GM19099 (cell line): Measurements from ENCODE around the gene VASH1.

Experiments
- POLR2A ChIP-seq: IDR thresholded peaks from 3 replicates; pipeline ENCODE4 v1.6.1; 2011; ENCODE audit warnings: low read depth; ENCODE audit not compliant: insufficient read length; ENCODE audit errors: extremely low read depth

VASH1 gene

DNA sequence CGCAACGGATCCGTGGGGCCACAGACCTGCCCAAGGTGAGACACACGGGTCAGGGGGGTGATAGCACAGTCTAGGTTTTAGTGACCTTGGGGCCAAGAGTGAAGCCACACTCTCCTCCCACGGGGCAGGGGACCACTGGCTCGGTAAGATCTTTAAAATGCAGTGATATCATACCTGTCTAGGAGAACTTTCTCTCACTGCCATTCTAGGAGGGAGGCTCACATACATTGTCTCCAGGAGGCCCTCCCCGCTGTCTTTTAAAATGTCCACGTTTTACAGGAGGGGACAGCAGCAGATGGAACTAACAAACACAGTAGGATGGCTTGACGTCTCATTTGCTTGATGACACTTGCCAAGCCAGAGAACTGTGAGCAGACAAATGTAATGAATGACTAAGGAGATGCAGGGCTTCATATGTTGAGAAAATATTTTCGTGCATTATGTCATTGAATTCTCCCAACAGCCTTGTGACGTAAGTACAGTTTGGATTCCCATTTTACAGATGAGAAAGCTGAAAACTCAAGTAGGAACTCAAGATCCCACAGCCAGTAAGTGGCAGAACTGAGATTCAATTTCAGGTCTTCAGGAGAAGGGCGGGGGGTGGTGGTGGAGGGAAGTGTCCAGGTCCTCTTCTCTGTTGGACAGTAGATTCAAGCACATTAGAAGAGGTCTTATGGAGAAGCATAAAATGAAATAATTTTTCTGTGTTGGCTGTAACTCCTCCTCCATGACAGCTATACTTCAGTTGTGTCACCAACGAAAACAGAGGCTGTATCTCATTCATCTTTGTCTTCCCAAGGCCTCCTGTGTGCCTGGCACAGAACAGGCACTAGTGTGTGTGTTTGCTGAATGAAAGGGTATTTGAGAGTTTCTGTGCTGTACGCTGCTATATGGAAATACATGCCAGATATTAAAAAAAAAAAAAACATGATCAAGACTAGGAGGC is 2.1 kb downstream of the VASH1 start:
- no peak for TF ChIP-seq POLR2A

DNA sequence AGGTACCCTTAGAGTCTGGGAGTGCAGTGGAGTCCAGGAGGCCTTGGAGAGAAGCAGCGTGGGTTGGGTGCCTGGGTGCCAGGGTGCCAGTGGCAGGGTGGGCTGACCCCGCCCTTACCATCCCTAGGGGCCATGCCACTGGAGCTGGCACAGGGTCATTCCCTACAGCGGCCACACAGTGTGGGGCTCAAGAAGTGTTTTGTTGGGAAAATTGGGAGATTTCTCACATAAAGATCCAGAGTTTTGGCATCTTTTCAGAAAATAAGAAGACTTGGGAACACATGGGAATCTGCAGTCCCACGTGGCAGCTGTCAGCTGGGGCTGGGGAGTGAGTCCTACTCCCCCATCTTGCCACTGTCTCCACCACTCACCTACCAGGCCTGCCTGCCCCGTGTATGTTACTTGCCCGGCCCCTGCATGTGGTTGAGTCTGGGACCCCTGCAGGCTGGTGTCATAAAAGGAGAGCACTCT is 4.2 kb downstream of the VASH1 start:
- no peak for TF ChIP-seq POLR2A

DNA sequence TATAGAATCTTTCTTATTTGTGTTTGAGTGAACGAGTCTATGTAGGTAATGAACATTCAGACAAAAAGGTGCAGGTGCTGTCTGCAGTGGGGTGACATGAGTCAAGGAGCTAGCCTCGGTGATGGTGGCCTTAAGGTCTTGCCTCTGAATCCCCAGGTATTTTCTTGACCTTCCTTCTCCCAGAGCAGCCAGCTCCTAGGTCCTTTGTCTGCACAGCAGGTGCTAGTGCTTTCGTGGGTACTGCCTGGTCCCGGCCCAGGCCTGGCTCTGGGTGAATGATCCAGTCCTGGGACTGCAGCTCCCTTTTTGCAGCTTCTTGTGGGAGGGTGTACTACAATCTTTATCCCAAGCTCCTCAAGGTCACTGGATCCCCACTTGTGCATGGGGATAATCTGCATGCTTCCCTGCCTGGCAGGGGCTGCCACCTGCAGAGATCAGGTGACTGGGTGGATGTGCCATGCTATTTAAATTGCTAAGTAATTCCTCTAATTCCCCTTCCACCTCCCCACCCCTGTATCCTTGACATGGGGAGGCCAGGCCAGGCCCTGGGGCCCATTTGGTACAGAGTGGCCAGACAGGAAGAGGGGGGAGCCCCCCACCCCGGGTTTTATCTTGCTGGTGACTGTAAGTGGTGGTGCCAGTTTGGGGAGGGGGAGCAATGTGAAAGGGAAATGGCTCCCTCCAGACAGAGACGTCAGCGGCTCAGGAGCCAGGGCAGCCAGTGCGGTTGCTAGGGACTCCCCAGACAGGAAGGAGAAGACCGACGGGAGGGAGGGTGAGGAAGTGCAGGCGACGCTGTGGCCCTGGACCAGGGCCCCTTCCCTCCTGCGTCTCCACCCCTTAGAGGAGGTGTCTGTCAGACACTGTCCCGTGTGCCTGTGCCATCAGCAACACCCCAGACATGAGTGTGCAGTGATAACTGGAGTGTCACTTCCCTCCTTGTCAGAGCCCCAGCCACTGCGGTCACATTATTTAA is 6.7 kb downstream of the VASH1 start:
- TF ChIP-seq POLR2A, result no peak

DNA sequence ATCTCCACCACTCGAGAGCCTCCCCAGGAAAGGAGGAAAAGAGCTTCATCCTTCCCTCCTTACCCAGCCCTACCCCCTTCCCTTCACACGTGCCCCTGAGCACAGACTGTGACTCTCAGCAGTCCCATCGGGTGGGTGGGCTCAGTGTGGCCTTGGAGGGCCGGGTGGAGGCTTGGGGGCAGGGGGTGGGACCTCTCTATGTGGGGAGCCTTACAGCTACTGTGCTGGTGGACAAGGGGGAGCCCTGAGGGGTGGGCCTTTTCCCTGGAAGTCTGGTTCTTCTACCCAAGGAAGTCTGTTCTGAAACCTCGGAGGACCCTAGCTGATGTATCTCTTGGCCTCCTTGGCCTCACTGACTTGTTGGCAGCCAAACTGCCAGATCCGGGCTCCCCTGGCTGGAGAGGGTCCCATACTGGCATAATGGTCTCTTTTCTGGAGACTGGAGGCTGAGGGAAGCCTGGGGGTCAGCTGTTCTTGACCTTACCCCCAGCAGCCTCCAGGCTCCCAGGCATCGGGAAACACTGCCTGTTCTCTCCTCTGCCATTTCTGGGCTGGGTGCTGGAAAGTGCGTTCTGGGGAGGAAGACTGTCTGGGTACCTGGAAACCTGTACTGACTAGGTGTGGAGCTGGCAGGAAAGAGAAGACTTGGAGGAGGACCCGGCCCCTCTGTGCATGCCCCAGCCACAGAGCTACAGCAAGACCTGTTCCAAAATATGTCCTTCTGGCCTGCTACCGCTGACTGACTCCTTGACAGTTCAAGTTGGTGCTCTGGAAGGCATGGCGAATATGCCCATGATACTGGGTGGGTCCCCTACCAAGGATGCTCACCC is 7.6 kb downstream of the VASH1 start:
- no peak for TF ChIP-seq POLR2A

DNA sequence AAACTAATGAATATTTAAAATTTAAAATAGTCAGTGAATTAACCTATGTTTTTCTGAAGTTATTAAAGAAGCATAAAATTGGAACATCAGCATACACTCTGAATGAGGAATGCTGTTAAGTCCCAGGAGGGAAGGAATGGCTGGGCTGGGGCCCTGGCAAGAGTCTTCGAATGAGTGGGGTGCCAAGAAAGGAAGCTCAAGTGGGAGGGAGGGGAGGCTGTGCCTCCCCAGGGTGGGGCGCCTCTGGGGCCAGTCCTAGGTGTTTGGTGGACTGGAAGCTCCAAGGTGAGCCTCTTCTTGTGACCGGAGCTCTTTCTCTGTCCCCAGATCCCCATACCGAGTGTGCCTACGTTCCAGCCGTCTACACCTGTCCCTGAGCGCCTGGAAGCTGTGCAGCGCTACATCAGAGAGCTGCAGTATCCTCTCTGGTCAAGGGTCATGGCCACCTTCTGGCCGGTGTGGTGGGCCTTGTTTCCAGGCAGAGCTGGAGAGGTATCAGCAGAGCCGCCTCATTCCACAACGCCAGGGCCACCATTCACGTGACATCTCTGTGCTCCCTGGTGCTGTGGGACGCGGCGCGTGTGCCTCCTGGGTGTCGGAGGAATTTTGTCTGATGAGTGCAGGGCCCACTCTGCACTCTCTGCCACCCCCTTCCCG is 8.5 kb downstream of the VASH1 start:
- no peak for TF ChIP-seq POLR2A

DNA sequence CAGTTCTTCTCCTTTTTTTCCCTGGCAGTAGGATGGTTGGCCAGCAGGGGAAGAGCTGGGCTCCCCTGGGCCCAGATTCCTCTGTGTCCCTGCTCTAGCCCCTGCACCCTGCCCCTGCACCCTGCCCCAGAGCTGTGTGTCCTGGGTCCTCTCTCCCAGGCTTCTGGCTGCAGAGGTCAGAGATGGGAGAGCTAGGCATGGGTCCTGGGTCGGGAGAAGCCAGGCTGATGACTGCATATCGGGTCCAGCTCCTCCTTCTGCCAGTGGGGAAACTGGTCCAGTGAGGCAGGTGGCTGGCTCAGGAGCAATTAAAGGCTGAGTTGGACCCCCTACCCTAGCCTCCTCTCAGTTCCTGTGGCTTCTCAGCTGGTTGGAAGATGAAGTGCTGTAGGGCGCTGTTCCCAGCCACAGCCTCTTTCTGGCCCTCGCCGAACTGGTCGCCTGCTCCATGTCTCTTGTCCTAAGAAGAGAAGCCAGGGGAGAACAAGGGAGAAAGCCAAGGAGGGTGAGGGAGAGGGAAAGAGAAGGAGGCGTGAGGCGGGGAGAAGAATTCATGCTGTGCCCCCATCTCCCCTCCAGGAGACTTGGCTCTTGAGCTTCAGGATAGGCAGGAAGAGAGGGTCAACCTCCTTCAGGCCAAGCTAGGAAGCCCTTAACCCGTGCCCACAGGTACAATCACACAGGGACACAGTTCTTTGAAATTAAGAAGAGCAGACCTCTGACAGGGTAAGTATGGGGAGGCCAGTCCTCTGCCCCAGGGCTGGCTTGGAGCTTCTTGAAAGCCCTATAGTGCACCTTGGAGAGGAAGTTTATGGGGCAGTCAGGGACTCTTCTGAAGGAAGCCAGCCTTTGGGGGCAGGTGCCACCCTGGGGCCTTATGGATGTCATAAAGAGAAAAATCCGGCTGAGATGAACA is 9.5 kb downstream of the VASH1 start:
- no peak for TF ChIP-seq POLR2A

DNA sequence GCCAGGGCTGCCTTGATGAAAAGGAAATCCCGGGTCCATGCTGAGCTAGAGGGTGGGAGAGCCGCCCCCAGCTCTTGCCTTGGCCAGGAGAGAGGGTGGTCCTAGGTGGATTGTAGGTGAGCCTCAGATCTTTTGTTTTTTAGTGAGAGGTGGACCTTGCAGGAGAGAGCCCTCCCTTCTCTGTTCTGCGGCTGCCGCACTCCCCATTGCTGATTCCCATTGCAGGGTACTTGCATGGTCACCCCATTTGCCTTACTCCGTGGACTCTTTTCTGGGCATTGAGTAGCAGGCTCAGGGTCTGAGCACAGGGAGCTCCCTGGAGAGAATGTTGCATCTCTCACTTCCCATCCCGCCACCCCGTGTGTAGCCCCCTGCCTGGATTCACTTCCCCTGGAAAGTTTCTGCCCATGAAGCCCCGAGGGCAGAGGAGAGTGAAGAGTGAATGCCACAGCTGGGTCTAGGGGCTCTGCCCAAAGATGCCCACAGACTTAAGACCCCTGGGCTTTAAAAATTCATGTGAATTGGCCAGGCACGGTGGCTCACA is 10.2 kb downstream of the VASH1 start:
- TF ChIP-seq POLR2A, result no peak

DNA sequence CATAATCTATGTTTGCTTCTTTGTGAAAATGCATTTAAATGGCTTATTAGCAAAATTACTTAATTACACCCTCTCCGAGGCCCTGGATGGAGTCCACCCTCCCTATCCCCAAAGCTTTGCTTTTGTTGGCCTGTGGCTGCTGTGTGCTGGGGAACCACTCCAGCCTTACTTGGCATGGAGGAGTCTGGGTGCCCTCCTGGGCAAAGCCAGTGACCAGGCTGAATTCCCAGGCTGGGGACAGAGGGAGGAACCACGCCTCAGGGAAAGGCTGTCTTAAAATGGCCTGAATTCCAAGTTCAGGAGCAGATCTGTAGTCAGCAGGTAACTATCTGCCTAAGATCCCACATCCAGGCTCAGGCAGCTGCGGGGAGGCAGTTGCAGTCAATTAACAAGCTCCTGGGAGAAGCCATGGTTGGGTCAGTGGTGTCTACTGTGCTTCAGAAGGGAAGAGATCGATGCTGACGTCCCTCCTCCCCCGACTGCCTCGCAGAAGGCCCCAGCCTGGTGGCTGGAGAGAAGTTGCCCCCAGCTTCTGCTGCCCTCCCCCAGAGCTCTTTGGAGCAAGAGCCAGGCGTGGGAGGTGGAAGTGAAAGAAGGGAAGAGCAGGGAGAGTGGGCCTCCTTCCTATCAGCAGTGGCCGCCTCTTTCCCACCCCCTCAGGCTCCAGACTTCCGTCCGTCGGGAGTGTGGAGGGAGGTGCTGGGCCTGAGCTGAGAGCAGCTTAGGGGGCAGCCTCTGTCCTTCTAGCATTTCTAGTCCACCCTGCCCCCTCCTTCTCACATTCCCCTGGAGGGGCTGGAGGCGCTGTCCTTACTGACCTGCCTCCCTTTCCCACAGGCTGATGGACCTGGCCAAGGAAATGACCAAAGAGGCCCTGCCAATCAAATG is 11.3 kb downstream of the VASH1 start:
- no peak for TF ChIP-seq POLR2A

DNA sequence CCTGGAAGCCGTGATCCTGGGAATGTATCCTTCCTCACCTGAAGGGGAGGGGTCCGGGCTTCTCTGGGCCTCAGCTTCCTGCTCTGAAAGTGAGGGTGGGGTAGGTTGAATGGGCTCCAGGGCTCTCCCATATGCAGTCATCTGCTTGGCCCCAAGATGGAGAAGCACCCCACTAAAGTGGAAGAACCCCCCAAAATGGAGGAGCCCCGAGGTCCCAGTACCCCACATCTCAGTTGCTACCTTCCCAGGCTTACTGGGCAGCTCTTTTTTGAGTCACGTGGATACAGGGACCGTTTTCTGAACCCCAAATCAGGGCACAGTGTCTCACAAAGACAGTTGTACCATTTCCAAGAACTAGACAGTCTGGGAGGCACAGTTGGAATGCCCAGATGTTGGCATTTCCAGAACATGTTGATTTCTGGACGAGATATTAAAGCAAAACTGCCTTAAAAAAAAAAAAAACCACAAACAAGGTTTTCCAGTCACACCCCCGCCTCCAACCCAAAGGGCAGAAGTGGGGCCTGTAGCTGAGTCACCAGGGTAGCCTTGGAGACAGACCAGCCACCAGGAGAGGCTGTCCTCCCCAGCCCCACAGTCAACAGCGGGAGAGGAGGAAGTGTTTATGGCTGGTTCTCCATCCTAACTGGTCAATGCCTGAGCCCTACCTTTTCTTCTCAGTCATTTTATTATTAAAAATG is 12.1 kb downstream of the VASH1 start:
- no peak for TF ChIP-seq POLR2A

DNA sequence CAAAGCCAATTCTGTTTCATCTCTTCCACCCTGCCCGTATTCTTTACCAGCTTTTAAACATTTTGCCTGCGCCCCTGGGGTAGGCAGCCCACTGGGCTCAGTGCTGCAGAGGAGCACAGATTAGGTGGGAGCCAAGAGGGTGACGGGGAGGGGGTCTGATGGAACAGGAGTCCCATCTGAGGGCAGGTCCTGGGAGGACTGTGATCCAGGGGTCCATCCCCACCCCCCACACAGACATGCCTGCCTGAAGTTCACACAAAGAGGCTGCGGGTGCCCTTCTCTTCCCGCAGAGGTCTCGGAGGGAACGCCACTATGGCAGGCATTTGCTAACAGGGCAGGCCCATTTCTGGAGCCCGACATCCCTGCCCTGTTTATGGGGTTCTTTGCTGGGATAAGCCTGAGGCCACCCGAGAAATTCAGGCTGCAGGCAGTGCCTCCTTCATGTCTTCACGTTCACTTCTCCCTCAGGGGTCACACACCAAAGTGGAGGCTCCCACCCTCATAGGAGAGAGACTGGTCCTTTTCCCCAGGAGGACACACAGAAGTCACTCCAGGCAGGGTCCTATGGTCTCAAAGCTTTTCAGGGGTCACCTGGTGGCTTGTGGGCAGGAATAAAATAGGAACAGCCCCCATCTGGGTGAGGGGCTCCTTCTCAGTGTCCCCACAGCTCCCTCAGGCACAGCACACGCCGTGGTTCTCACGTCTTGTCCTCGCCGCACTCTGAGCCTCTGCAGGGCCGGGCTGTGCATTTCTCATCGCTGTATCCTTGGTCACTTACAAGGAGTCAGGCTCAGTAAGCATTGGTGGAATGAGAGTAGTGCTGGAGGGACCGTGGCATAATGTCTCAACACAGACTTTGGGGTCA is 12.9 kb downstream of the VASH1 start:
- TF ChIP-seq POLR2A, result no peak
